ENCODE measurements around the gene SLC25A36.
A peak's percentile ranks its signal among the peaks of the same experiment; 100 is the strongest.
"Not testable (repeated sequence)": the region's sequence is repeated elsewhere in the genome, so short reads cannot be mapped to it uniquely, and the experiment has no call there.

The SLC25A36 gene

GRCh38 chr3:140948460-140949249 lies 7.0 kb downstream of the SLC25A36 start:
- Histone ChIP-seq H3K27ac (ENCODE audit: poor library complexity, severe bottlenecking) (no peak overlapping the region), H3K36me3 (ENCODE audit: low read depth) (peaks cover 33% of the 10 kb centered on the region), H3K4me1 (ENCODE audit: insufficient read depth, poor library complexity, severe bottlenecking) (peaks cover 28% of the 10 kb centered on the region), H3K9me3 (ENCODE audit: severe bottlenecking) (no peaks in the 10 kb centered on the region), H3K4me3 (ENCODE audit: severe bottlenecking) (no peak overlapping the region), H3K27me3 (ENCODE audit: insufficient read depth, poor library complexity, severe bottlenecking) (no peaks in the 10 kb centered on the region)
- no peak for TF ChIP-seq CTCF (IDR thresholded peaks at IDR 0.05; ENCODE audit: poor library complexity, severe bottlenecking)
- ATAC-seq (ENCODE audit: low read depth) (no peak), DNase-seq (ENCODE audit: low spot score) (no peak)

GRCh38 chr3:140950144-140950543 lies 8.5 kb downstream of the SLC25A36 start:
- H3K27me3 ChIP-seq (ENCODE audit: insufficient read depth, poor library complexity, severe bottlenecking), result no peaks in the 10 kb centered on the region
- H3K9me3 ChIP-seq (ENCODE audit: severe bottlenecking), result no peaks in the 10 kb centered on the region
- peaks cover 29% of the 10 kb centered on the region for H3K36me3 ChIP-seq (ENCODE audit: low read depth)
- ATAC-seq (ENCODE audit: low read depth) (no peak), DNase-seq (ENCODE audit: low spot score) (no peak)
- H3K4me3 ChIP-seq (ENCODE audit: severe bottlenecking), result no peak overlapping the region
- TF ChIP-seq CTCF (IDR thresholded peaks at IDR 0.05; ENCODE audit: poor library complexity, severe bottlenecking), result no peak
- peaks cover 14% of the 10 kb centered on the region for H3K4me1 ChIP-seq (ENCODE audit: insufficient read depth, poor library complexity, severe bottlenecking)
- H3K27ac ChIP-seq (ENCODE audit: poor library complexity, severe bottlenecking), result no peak overlapping the region

- no peak for TF ChIP-seq CTCF (IDR thresholded peaks at IDR 0.05; ENCODE audit: poor library complexity, severe bottlenecking)
- no peak for ATAC-seq (ENCODE audit: low read depth)
These were observed 9.2 kb downstream of the SLC25A36 start for GRCh38 chr3:140950863-140951262.

GRCh38 chr3:140951750-140952149 lies 10.1 kb downstream of the SLC25A36 start:
- ATAC-seq (ENCODE audit: low read depth); DNase-seq (ENCODE audit: low spot score); H3K27ac ChIP-seq (ENCODE audit: poor library complexity, severe bottlenecking); H3K9me3 ChIP-seq (ENCODE audit: severe bottlenecking); H3K4me3 ChIP-seq (ENCODE audit: severe bottlenecking); H3K27me3 ChIP-seq (ENCODE audit: insufficient read depth, poor library complexity, severe bottlenecking): not testable (repeated sequence)
- Histone ChIP-seq H3K4me1 (ENCODE audit: insufficient read depth, poor library complexity, severe bottlenecking) (peaks cover 13% of the 10 kb centered on the region), H3K36me3 (ENCODE audit: low read depth) (peaks cover 34% of the 10 kb centered on the region)

More at GRCh38 chr3:140950863-140951262, 9.2 kb downstream of the SLC25A36 start:
- Histone ChIP-seq H3K4me1 (ENCODE audit: insufficient read depth, poor library complexity, severe bottlenecking) (peaks cover 13% of the 10 kb centered on the region), H3K27ac (ENCODE audit: poor library complexity, severe bottlenecking) (no peak overlapping the region), H3K9me3 (ENCODE audit: severe bottlenecking) (no peaks in the 10 kb centered on the region), H3K36me3 (ENCODE audit: low read depth) (peaks cover 30% of the 10 kb centered on the region), H3K27me3 (ENCODE audit: insufficient read depth, poor library complexity, severe bottlenecking) (no peaks in the 10 kb centered on the region), H3K4me3 (ENCODE audit: severe bottlenecking) (no peak overlapping the region)
- no peak for DNase-seq (ENCODE audit: low spot score)

GRCh38 chr3:140953028-140953960 lies 11.7 kb downstream of the SLC25A36 start:
- no peak for TF ChIP-seq CTCF (IDR thresholded peaks at IDR 0.05; ENCODE audit: poor library complexity, severe bottlenecking)
- Histone ChIP-seq H3K36me3 (ENCODE audit: low read depth) (peaks cover 47% of the 10 kb centered on the region), H3K27ac (ENCODE audit: poor library complexity, severe bottlenecking) (no peak overlapping the region), H3K4me3 (ENCODE audit: severe bottlenecking) (no peak overlapping the region), H3K4me1 (ENCODE audit: insufficient read depth, poor library complexity, severe bottlenecking) (peaks cover 16% of the 10 kb centered on the region), H3K9me3 (ENCODE audit: severe bottlenecking) (no peaks in the 10 kb centered on the region), H3K27me3 (ENCODE audit: insufficient read depth, poor library complexity, severe bottlenecking) (no peaks in the 10 kb centered on the region)
- ATAC-seq (ENCODE audit: low read depth) (peak; percentile 88), DNase-seq (ENCODE audit: low spot score) (no peak)

Measured in RWPE2 (cell line).